ENCODE results near the gene TFAP2D. TPM values are rescaled to one million over a fixed set of nuclear protein-coding genes. Genes with fewer than 3 reads are reported as not detected.

The TFAP2D gene
- total and polyA plus RNA-seq, 2 of the 4 experiments (the other 2 are of a cell fraction): not detected

- no peak overlapping the region for H4K91ac ChIP-seq (ENCODE audit: insufficient read depth, low read depth, low read length)
- no peak overlapping the region for H3K9ac ChIP-seq (ENCODE audit: low read depth, low read length)
- H3K23ac ChIP-seq (ENCODE audit: low read depth, low read length): no peak overlapping the region
- H2AK5ac ChIP-seq (ENCODE audit: low read depth, low read length): no peak overlapping the region
- no peaks in the 10 kb centered on the region for H3K79me1 ChIP-seq (ENCODE audit: low read depth in 1 of 2, low read length in 2 of 2)
- DNase-seq: no peak
- no peak overlapping the region for H3K4me3 ChIP-seq (ENCODE audit: insufficient read depth, low read depth, low read length)
- no peak overlapping the region for H3K4me2 ChIP-seq (ENCODE audit: low read depth, low read length)
- no peak overlapping the region for H2BK20ac ChIP-seq (ENCODE audit: low read depth, low read length)
- TF ChIP-seq BHLHE40 (IDR thresholded peaks at IDR 0.05; ENCODE audit: low read depth, low read length) (no peak), CEBPB (IDR thresholded peaks at IDR 0.05; ENCODE audit: low read depth, low read length) (no peak), USF2 (IDR thresholded peaks at IDR 0.05; ENCODE audit: low read depth, low read length) (no peak), SMC3 (IDR thresholded peaks at IDR 0.05; ENCODE audit: low read depth, low read length) (no peak), RCOR1 (IDR thresholded peaks at IDR 0.05; ENCODE audit: insufficient replicate concordance, low read length) (no peak), MAFK (IDR thresholded peaks at IDR 0.05; ENCODE audit: low read depth, low read length) (no peak), POLR2A (IDR thresholded peaks at IDR 0.05; ENCODE audit: low read depth, low read length) (no peak), FOS (IDR thresholded peaks at IDR 0.05; ENCODE audit: low read depth, low read length) (no peak), ELK1 (IDR thresholded peaks at IDR 0.05; ENCODE audit: borderline replicate concordance, low read depth, low read length) (no peak), NFE2L2 (IDR thresholded peaks at IDR 0.05; ENCODE audit: low read depth, low read length) (no peak), MAZ (IDR thresholded peaks at IDR 0.05; ENCODE audit: borderline replicate concordance, low read depth, low read length) (no peak), RAD21 (IDR thresholded peaks at IDR 0.05; ENCODE audit: low read length) (no peak), CHD1 (IDR thresholded peaks at IDR 0.05; ENCODE audit: low read depth, low read length) (no peak), MXI1 (IDR thresholded peaks at IDR 0.05; ENCODE audit: borderline replicate concordance, low read depth, low read length) (no peak)
- TF ChIP-seq, protein P1, sequence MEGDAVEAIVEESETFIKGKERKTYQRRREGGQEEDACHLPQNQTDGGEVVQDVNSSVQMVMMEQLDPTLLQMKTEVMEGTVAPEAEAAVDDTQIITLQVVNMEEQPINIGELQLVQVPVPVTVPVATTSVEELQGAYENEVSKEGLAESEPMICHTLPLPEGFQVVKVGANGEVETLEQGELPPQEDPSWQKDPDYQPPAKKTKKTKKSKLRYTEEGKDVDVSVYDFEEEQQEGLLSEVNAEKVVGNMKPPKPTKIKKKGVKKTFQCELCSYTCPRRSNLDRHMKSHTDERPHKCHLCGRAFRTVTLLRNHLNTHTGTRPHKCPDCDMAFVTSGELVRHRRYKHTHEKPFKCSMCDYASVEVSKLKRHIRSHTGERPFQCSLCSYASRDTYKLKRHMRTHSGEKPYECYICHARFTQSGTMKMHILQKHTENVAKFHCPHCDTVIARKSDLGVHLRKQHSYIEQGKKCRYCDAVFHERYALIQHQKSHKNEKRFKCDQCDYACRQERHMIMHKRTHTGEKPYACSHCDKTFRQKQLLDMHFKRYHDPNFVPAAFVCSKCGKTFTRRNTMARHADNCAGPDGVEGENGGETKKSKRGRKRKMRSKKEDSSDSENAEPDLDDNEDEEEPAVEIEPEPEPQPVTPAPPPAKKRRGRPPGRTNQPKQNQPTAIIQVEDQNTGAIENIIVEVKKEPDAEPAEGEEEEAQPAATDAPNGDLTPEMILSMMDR (conservative IDR thresholded peaks at IDR 0.05; ENCODE audit: low read depth, low read length): no peak
- H3K27ac ChIP-seq (ENCODE audit: insufficient read depth, low read length): no peak overlapping the region
- H3K36me3 ChIP-seq (ENCODE audit: control insufficient read depth, insufficient read depth, low read length): no peaks in the 10 kb centered on the region
- H4K8ac ChIP-seq (ENCODE audit: low read depth in 2 of 2, low read length in 2 of 2): no peak overlapping the region
- CTCF ChIA-PET: no interaction called here
- no peak overlapping the region for H4K5ac ChIP-seq (ENCODE audit: low read depth, low read length)
- H3K56ac ChIP-seq (ENCODE audit: extremely low read depth, insufficient read depth, low read length): no peak overlapping the region
- H2AK9ac ChIP-seq (replicated peaks; ENCODE audit: low read depth, low read length, poor library complexity): no peak overlapping the region
- H2AFZ ChIP-seq (replicated peaks; ENCODE audit: low read length, poor library complexity): no peak overlapping the region
- H3K4me1 ChIP-seq (ENCODE audit: control insufficient read depth, insufficient read depth, low read length): no peaks in the 10 kb centered on the region
- no peak overlapping the region for H2BK5ac ChIP-seq (ENCODE audit: low read depth, low read length, poor library complexity, severe bottlenecking)
- H3K9me3 ChIP-seq (ENCODE audit: control insufficient read depth, insufficient read depth, low read length): no peaks in the 10 kb centered on the region; the same call in 1 of the 2 replicates
- POLR2A ChIA-PET (ENCODE audit: unreplicated experiment): no interaction called here
- intact Hi-C loops (cut with micrococcal nuclease) (no loop called here), in situ Hi-C loops (cut with MboI; ENCODE audit: low sequenced_read_pairs) (no loop called here), dilution Hi-C loops (cut with HindIII; ENCODE audit: low sequenced_read_pairs, unreplicated experiment) (no loop called here)
- H3K27me3 ChIP-seq (ENCODE audit: control insufficient read depth, insufficient read depth, low read length): no peaks in the 10 kb centered on the region
- no peak overlapping the region for H2BK15ac ChIP-seq (ENCODE audit: low read depth, low read length)
- H2BK120ac ChIP-seq (ENCODE audit: low read depth, low read length): no peak overlapping the region
- BruUV-seq (replicated peaks): no TSS peak
- no peak overlapping the region for H3K14ac ChIP-seq (replicated peaks; ENCODE audit: low read depth, low read length)
- ATAC-seq (ENCODE audit: low read depth): no peak
- H3K18ac ChIP-seq (ENCODE audit: low read depth, low read length): no peak overlapping the region
- H4K20me1 ChIP-seq (ENCODE audit: insufficient read depth, low read length): no peaks in the 10 kb centered on the region
- no peak overlapping the region for H3K4ac ChIP-seq (ENCODE audit: low read depth, low read length)
- no peaks in the 10 kb centered on the region for H3K9me1 ChIP-seq (ENCODE audit: insufficient read depth, low read length)
Measured at GRCh38 chr6:50778696-50779095, 65.4 kb downstream of the TFAP2D start.
